ENCODE data around the gene CHRNA4. TPM values are rescaled to one million over a fixed set of nuclear protein-coding genes. Genes with fewer than 3 reads are reported as not detected.

The CHRNA4 gene
- total RNA-seq, 2 donors from 2014 or later, result not detected

DNA sequence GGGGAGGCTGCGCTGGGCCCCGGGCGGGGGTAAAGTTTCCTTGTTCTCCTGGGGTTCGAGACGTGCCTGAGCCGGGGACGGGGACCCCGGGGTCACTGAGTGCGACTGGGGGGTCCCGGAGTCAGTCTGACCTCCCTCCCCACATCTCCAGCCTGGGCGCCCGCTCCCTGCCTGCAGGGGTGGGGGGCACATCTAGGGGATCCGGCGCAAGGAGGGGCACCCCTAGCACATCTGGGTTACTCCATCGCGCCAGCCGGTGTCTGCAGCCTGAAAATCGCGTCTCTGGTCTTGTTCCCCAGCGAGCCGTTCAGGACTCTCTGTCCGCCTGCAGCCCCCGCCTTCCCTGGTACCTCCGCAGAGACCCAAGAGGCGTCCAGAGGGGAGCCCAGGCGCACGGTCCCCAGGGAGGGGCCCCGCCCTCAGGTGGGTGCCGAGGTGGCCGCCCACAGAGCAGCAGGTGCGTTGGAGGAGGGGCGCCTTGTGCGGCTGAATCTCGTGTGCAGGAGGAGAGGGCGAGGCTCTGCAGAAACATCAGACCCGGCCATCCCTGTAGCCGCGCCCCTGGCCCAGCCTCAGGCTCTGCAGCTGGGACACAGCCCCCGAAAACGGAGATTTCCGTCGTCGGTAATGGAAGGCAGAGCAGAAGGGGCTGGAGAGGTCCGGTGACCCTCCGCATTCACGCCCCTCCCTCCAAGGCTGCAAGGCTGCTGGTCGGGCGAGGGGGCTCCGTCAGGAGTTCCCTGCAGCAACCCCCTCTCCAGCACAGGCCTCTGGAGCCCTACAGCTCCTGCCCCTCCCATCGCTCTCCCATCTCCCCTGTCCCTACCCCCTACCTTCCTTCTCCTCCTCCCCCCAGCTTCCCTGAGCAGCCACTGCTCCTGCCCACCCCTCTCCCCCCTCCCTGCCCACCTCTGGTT, 628 bp upstream of the CHRNA4 start:
- Mint-ChIP-seq H3K36me3 (no peaks in the 10 kb centered on the region), H3K9me3 (no peaks in the 10 kb centered on the region), H3K27ac (no peak overlapping the region)
- DNase-seq (ENCODE audit: low spot score in 2 of 2), result no peak
- peak in 1 of 2 donors; percentile 66 for ATAC-seq

DNA sequence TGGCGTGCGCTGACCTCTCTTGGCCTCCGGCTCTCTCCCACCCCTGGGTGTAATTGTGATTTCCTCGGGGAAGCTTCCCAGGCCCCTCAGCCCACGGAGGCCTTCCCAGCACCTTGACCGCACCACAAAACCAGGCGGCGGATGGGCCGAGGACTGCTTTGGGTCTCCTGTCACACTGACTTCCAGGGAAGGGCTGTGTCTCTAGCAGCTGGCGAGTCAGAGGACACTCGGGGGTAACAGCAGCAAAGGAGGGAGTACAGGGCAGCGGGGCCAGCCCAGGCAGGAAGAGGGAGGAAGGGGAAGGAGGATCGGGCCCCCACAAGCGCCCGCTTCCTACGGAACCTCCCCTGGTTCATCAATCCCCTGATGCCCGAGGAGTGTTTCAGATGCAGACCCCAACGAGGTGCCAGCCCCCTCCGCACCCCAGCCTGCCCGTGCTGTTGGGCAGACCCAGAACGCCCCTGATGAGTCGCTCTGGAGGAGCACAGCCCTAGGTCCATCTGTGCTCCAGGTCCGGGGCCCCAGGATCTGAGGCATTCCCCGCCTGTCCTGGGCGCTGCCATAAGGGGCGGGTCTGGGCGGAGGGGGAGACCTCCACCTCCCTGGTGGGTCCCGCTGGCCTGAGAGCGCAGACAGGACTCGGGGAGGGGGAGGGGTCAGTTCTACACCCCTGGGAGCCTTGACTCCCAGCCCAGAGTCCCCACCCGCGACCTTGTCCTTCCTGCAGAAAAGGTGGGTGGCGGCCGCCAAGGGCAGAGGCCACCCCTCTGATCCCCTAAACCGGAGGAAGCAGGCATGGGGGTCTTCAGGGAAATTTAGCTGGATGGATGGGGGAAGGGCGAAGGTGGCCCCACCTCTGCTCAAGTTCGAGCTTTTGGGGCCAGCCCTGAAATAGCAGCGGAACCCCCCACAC, 956 bp downstream of the CHRNA4 start:
- Mint-ChIP-seq H3K9me3 (no peaks in the 10 kb centered on the region), H3K36me3 (no peaks in the 10 kb centered on the region), H3K27ac (no peak overlapping the region)
- DNase-seq (ENCODE audit: low spot score in 2 of 2), result no peak
- no peak for ATAC-seq

DNA sequence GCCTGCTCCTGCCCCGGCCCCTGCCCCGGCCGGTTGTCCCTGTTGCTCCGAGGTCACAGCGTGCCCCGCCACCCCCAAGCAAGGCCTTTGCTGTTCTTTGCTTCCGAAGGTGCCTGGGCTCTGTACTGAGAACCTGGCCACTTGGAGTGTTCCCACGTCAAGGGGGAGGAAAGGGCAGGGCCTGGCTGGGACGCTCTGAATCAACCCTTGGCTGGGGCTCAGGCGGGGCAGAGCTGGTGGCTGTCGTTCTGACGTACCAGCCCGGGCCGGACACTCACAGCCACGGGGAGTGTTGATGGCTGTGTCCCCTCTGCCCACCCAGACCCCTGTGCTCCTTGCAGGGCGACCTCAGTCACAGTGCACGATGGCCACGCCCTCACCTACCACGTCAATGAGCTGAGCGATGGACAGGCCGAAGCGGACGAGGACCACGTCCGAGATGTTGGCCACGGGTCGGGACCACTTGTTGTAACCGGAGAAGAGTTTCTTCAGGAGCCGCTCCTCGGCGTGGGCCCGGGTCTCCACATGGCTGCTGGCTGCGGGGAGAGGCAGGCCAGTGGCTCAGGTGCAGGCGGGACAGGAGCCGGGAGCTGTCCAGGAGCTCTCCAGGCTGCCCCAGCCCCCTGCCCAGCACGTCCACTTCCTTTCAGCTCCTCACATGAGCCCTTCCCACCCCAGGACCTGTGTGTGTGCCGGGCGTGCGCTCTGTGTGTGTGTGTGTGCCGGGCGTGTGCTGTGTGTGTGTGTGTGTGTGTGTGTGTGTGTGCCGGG, 1.8 kb downstream of the CHRNA4 start:
- DNase-seq (ENCODE audit: low spot score in 2 of 2), result no peak
- H3K36me3 Mint-ChIP-seq, result no peaks in the 10 kb centered on the region
- H3K27ac Mint-ChIP-seq, result no peak overlapping the region
- H3K9me3 Mint-ChIP-seq, result no peaks in the 10 kb centered on the region
- ATAC-seq, result no peak

DNA sequence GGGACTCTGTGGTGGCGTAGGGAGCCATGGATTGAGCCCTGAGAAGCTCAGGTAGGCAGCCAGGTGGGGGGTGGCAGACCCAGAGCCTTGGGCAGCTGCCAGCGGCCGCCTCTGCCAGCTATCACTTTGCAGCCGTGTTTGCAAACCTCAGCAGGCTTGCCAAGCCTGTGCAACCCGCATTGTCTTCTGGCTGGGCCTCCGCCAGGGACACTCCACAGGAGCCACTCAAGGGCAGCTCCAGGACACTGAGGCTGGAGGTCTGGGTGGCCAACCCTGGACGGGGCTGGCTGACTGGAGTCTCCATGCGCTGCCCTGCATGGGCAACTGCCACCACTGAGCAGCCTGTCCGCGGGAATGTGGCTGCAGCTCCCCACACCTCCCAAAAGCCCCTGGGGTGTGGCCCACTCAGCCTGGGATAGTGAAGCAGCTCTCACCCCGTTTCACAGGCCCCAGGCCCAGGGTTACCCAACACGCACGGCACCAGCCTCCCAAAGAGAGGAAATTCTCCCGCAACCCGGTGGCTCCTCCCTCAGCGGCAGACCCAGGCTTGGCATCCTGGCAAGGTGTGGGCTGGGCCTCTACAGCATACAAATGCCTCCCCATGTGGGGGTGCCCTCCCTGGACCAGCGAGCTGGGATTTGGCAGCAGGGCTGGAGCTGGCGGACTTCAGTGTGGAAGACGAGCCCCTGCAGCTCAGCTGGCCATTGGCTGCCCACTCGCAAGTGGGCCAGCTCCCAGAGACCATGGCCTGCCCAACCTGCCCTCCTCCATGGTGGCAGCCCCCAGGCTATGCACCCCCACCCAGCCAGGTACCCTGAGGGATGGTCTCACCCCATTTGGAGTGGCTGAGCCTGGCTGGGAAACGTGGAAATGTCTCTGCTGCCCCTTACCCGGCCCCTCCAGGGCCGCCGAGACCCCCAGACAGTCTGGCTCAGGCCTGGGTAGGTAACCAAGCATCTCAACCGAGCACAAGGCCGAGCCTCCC, 2.9 kb downstream of the CHRNA4 start:
- H3K36me3 Mint-ChIP-seq, result no peaks in the 10 kb centered on the region
- DNase-seq (ENCODE audit: low spot score in 2 of 2), result no peak
- no peak overlapping the region for H3K27ac Mint-ChIP-seq
- ATAC-seq, result no peak
- H3K9me3 Mint-ChIP-seq, result no peaks in the 10 kb centered on the region

DNA sequence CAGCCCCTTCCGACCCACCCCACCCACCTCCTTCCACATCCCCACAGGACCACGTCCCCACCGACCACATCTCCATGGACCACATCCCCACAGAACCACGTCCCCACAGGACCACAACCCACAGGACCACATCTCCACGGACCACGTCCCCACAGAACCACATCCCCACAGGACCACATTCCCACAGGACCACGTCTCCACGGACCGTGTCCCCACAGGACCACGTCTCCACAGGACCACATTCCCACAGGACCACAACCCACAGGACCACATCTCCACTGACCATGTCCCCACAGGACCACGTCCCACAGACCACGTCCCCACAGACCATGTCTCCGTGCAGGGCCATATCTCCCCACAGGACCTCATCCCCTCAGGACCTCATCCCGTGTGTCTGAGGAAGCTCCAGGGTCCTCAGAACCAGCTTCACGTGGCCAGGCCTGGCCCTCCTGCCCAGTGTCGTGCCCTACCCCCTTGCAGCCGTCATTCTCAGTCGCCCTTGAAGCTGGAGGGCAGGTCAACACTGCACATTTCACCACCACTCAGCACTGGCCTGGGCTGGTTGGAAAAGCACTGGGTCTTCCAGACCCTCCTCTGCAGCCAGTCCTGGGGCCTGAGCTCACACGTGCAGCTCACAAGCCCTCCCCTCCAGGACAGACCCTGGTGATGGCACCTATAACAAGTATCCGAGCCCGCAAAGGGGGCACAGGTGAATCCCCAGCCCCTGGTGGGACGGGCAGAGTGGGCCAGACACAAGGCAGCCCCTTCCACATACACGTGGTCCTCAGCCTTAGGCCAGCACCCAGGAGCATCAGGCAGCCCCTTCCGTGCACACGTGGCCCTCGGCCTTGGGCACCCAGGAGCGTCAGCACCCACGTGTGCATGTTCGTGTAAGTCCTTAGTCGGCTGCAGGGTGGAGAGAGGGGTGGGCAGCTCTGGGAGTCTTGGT, 3.9 kb downstream of the CHRNA4 start:
- Mint-ChIP-seq H3K9me3 (no peaks in the 10 kb centered on the region), H3K36me3 (no peaks in the 10 kb centered on the region), H3K27ac (no peak overlapping the region)
- ATAC-seq (no peak), DNase-seq (ENCODE audit: low spot score in 2 of 2) (no peak)

DNA sequence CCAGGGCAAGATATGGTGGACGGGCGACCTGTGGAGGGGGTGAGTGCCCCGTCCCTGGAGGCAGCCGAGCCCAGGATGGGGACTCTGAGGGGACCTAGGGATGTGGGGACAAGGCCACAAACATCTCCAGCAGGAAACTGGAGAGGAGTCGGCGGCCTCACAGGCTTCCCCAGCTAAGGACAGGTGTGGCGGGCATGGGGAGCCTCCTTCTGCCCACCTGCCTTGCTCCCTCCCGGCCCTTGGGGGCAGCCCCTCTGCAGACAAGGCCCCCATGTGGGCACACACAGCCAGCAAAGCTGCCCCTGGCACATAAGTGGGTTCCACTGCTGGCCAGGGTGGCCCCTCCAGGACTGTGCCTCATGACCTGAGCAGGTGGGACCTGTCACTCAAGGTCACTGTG, 4.6 kb downstream of the CHRNA4 start:
- DNase-seq (ENCODE audit: low spot score in 2 of 2) (no peak), ATAC-seq (no peak)
- Mint-ChIP-seq H3K27ac (no peak overlapping the region), H3K9me3 (no peaks in the 10 kb centered on the region), H3K36me3 (no peaks in the 10 kb centered on the region)

DNA sequence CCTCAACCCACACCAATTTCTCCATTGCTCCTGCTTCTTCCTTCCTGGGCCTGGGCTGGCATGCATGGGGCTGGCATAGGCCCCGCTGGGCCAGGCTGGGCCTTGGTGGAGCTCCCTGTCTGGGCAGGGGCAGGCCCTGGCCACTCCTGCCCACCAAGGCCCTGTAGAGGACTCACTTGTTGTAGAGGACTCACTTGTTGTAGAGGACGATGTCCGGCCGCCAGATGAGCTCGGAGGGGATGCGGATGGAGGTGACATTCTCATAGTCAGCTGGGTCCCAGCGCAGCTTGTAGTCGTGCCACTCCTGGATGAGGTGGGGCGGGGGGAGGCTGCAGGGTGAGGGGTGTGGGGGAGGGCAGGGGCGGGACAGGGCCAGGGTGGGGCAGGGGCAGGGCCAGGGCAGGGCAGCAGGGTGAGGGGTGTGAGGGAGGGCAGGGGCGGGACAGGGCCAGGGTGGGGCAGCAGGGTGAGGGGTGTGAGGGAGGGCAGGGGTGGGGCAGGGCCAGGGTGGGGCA, 5.3 kb downstream of the CHRNA4 start:
- H3K27ac Mint-ChIP-seq, result no peak overlapping the region
- ATAC-seq, result no peak
- no peak for DNase-seq (ENCODE audit: low spot score in 2 of 2)
- no peaks in the 10 kb centered on the region for H3K36me3 Mint-ChIP-seq
- peaks cover 0 to 4% of the 10 kb centered on the region in 2 donors for H3K9me3 Mint-ChIP-seq

DNA sequence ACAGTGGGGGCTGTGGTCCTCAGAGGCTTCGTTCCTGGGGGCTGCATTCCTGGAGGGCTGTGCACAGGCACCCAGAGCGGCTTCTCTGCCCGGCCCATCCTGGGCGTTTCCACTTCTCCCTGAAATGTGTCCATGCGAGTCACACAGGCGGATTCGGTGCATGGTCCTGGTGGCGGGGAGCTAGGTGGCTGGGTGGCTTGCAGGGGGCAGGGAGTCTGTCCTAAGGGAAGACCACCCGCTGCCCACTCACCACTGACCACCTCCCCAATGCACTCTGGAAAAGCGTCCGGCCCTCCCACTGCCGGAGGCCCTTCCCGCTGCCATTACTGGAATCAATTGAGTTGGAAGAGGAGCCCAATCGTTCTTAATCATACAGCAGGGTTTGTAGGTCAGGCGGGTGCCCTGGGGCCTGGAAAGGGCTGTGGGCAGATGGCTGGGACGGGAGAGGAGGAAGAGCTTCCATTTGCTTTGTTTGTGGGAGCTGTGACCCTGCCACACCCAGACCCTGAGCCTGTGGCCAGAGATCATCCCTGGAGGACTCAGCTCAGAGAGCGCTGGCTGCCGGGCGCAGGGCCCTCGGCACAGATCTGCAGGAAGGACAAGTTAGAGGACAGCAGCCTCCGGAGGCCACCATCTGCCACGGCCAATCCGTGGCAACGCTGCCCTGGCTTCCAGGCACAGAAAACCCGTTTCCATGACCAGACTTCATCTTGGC, 6.4 kb downstream of the CHRNA4 start:
- Mint-ChIP-seq H3K9me3 (peaks cover 4 to 10% of the 10 kb centered on the region in 2 donors), H3K27ac (peak overlapping the region in 1 of 2 donors; percentile 33), H3K36me3 (no peaks in the 10 kb centered on the region)
- ATAC-seq, result no peak
- no peak for DNase-seq (ENCODE audit: low spot score in 2 of 2)

DNA sequence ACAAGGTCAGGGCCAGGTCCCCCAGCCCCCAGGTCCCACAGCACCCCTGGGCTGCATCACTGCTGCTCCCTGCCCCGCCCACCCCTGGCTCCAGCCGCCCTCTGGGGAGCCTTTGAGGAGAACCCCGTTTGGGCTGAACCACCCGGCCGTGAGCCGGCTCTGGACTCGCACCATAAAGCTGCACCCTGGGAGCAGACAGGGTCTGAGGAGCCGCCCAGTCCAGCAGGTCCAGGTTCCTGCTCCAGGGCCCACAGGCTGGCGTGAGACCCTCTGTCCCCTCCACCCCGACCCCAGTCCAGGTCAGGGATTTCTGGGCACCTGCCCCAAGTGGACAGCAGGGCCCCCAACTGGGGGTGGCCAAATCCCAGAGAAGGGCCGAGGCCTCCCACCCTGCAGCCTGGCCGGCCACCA, 8.3 kb downstream of the CHRNA4 start:
- no peak for DNase-seq (ENCODE audit: low spot score in 2 of 2)
- ATAC-seq, result no peak
- Mint-ChIP-seq H3K27ac (no peak overlapping the region), H3K36me3 (no peaks in the 10 kb centered on the region), H3K9me3 (peaks cover 4 to 10% of the 10 kb centered on the region in 2 donors)

DNA sequence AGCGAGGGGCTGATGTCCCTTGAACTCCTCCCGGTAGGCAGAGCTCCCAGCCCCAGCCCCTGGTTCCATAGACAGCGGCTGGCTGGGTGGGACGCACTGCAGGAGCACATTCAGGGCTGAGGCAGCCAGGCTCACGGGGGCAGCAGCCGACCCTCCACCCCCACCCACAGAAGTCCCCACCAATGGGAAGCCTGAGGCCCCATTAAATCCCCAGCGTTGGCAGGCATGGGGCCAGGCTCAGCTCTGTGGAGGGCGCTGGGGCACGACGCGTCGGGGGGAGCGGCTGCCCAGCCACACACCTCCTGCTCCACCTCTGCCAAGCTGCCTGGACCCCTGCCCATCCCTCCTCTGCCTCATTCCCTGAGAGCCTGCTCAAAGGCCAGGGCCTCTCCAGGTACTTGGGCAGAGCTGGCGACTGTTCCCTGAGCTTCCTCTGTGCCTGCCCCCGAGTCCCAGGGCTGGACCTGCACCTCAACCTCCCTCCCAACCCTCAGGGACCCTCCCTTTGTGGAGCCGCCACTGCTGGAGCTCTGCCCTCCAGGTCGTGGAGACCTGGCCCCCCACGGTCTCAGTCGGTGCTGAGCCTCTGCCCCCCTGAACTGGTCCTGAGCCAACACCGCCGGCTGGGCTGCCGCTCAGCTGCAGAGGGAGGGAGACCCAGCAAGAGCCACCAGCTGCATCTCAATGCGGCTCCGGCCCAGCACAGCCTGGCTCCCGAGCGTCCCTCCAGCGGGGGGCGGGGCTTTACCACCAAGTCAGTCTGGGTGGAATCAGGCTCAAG, 9.1 kb downstream of the CHRNA4 start:
- Mint-ChIP-seq H3K27ac (no peak overlapping the region), H3K9me3 (peaks cover 4 to 10% of the 10 kb centered on the region in 2 donors), H3K36me3 (no peaks in the 10 kb centered on the region)
- no peak for ATAC-seq
- DNase-seq (ENCODE audit: low spot score in 2 of 2), result no peak

DNA sequence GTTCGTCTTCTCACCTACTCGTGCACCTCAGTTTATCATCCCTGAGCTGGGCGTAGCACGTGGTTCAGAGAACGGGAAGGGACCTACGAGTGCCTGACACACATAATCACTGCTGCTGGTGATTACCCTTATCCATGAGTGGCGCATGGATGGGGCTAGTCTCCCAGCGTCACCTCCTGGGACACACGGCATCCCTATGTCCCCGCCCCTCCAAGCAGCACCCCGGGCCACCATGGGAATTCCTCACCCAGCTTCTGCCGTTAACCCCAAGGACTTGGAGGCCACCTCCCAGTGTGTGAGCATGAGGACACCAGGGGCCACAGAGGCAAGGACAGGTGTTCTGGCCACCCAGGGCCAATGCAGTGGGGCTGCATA, 9.8 kb downstream of the CHRNA4 start:
- no peaks in the 10 kb centered on the region for H3K36me3 Mint-ChIP-seq
- DNase-seq (ENCODE audit: low spot score in 2 of 2) (no peak), ATAC-seq (no peak)
- H3K9me3 Mint-ChIP-seq, result peaks cover 4 to 10% of the 10 kb centered on the region in 2 donors
- no peak overlapping the region for H3K27ac Mint-ChIP-seq

DNA sequence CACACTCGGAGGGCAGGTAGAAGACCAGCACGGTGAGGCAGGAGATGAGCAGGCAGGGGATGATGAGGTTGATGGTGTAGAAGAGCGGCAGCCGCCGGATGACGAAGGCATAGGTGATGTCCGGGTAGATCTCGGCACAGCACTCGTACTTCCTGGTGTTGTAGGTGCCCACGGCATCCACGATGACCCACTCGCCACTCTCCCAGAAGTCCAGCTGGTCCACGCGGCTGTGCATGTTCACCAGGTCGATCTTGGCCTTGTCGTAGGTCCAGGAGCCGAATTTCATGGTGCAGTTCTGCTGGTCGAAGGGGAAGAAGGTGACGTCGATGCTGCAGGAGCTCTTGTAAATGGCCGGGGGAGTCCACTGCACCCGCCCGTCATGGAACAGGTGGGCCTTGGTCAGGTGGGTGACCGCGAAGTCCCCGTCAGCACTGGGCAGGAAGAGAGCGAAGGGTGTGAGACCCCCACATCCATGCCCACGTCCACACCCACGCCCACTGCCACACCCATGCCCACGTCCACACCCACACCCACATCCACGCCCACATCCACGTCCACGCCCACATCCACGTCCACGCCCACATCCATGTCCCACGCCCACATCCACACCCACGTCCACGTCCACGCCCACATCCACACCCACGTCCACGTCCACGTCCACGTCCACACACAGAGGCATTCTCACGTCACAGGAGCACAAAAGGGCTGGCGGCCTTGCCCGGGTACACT, 10.4 kb downstream of the CHRNA4 start:
- ATAC-seq (no peak), DNase-seq (ENCODE audit: low spot score in 2 of 2) (no peak)
- H3K27ac Mint-ChIP-seq, result no peak overlapping the region
- peaks cover 4 to 10% of the 10 kb centered on the region in 2 donors for H3K9me3 Mint-ChIP-seq
- H3K36me3 Mint-ChIP-seq, result no peaks in the 10 kb centered on the region

DNA sequence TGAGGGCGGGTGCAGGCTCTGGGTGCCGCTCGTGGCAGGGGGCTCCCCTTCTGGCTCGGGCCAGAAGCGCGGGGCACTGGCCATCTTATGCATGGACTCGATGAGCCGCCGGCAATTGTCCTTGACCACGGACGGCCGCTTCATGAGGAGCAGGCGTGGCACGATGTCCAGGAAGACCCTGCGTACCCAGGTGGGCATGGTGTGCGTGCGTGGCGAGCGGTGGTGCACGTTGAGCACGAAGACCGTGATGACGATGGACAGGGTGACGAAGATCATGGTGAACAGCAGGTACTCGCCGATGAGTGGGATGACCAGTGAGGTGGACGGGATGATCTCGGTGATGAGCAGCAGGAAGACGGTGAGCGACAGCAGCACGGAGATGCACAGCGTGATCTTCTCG, 11.0 kb downstream of the CHRNA4 start:
- H3K9me3 Mint-ChIP-seq, result peaks cover 4 to 10% of the 10 kb centered on the region in 2 donors
- no peak overlapping the region for H3K27ac Mint-ChIP-seq
- no peaks in the 10 kb centered on the region for H3K36me3 Mint-ChIP-seq
- no peak for ATAC-seq
- DNase-seq (ENCODE audit: low spot score in 2 of 2), result no peak

All from activated naive CD4-positive, alpha-beta T cell treated with anti-CD3 and anti-CD28 coated beads, Interleukin-2, amount 50 U/mL, for 72 hours (primary cell).